ENCODE results near the gene C19orf25.
A peak's percentile ranks its signal among the peaks of the same experiment; 100 is the strongest.
"Not testable (repeated sequence)": the region's sequence is repeated elsewhere in the genome, so short reads cannot be mapped to it uniquely, and the experiment has no call there.

The C19orf25 gene

DNA sequence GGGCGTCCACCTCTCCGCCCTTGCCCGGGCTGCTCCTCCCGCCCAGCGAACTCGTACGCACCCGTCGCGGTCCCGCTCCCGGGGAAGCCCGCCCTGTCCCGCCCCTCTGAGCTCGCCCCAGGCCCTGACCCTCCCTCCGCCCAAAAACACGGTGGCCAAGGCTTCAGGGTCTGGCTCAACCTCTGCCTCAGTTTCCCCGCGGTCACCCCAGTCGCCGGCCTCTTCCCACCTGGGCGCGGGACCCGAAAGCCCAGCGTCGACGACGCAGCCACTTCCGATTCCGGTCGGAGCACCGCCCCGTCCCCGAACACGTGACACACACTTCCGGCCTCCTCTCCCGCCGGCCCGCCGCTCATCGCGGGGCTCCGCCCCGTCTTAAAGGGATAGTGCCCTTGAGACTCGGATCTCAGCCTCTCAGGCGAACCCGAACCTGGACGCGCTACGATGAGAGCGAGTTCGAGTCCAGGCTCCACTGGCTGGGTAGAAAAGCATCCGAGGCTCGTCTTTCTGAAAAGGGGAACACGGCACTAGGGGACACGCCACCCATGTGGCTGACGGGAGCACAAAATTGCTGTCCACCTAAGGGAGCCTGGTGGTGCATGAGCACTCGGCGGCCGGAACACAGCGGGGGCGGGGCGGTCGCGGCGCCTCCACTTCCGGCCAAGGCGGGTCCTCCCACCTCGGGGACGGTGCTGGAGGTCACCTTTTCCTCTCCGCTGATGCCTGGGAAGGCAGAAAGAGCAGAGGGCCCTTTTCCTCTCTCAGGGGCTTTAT, at the start of gene C19orf25:
Gene C19orf25, minus strand, starts transcription at position 282 of the 774 bp plus-strand sequence. CDS start 312 bp downstream, outside the sequence.
- DNase-seq (ENCODE audit: low read depth in 3 of 3): peak; percentile 84 to 94 (median 89)

- no peak for DNase-seq (ENCODE audit: low read depth in 3 of 3)
These were observed 48.8 kb upstream of the C19orf25 start for GRCh38 chr19:1527650-1528309.

GRCh38 chr19:1526979-1527649, 48.1 kb upstream of the C19orf25 start:
- no peak for DNase-seq (ENCODE audit: low read depth in 3 of 3)

DNA sequence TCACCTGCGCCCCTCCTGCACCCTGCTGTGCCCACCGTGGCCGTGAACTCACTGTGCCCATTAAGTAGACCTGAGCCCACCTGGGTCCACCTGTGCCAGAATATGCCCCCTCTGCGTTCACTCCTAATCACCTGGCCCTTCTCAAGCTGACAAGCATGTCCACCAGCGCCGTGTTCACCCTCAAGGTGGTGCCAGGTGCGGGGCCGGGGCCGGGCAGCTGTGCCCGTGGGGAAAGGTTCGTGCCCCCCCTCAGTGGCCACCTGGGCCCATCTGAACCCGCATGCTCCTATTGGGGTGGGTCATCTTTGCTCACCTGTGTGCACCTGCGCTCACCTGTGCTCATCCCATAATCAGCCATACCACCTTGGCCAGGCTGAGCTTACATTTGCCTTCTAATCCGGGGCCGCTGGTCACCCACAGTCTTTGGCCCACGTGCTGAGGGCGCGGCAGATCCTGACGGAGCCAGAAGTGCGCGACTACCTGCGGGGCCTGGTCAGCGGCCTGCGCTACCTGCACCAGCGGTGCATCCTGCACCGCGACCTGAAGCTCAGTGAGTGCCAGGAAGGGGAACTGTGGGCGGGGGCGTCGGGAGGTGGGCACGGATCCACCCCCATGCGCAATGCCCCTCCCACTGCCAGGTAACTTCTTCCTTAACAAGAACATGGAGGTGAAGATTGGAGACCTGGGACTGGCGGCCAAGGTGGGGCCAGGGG, 47.2 kb upstream of the C19orf25 start:
- no peak for DNase-seq (ENCODE audit: low read depth in 3 of 3)

DNA sequence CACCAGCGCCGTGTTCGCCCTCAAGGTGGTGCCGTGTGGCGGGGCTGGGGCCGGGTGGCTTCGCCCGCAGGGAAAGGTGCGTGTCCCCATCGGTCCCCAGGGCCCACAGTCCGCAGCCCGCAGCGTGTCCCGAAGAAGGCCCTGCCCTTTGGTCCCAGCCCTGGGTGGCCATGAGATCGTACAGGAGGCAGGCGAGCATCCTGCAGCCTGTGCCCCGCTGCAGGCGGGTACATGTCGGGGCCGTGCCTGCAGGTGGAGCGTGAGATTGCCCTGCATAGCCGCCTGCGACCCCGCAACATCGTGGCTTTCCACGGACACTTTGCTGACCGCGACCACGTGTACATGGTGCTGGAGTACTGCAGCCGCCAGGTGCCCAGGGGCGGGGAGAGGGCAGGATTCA, 46.3 kb upstream of the C19orf25 start:
- no peak for DNase-seq (ENCODE audit: low read depth in 3 of 3)

DNA sequence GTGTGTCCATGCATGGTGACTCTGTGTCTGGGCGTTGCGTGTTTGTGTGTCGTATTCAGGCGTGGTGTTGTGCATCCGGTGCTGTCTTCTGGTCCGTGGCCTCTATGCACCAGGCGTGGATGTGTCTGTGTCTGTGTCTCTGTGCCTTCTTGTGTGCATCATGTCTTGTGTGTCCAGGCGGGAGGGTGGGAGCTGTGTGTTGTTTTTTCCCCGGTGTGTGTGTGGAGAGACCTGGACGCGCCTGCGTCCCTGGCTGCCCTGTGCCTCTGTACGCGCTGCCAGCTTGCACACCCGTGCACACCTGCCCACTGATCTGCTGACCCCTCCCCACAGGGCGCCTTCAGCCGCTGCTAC, 45.9 kb upstream of the C19orf25 start:
- DNase-seq (ENCODE audit: low read depth in 3 of 3): no peak

DNA sequence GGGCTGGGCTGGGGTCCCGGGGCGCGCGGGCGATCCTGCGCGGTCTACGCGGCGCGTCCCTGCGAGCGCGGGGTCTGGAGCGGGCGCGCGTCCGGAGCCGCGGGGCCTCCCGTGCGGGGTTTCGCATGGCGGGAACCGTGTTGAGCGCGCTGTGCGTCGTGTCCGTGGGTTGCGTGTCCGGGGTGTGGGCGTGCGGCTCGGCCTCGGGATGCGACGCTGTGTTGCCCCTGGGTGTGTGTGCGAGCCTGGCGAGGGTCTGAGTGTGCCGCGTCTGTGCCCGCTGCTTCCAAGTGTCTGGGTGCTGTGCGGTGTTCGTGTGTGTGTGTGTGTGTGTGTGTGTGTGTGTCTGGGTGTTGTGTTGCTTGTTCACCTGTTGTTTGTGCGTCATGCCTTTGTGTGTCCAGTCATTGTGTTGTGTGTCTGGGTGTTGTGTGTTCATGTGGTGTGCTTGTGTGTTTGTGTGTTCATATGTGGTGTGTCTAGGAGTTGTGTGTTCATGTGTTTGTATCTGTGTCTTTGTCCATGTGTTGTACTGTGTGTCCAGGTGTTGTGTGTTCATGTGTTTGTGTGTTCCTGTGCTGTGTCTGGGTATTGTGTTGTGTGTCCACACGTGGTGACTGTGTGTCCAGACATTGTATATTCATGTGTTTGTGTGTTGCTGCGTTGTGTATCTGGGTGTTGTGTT, 45.4 kb upstream of the C19orf25 start:
- no peak for DNase-seq (ENCODE audit: low read depth in 3 of 3)

- DNase-seq (ENCODE audit: low read depth in 3 of 3): no peak
These were observed 44.6 kb upstream of the C19orf25 start, which contains the start of gene PLK5 for GRCh38 chr19:1523412-1524286. Gene PLK5 (plus strand): TSS chr19:1524077. CDS start chr19:1526997, 2,920 bp downstream.

GRCh38 chr19:1522838-1523237, 43.8 kb upstream of the C19orf25 start:
- no peak for DNase-seq (ENCODE audit: low read depth in 3 of 3)

DNA sequence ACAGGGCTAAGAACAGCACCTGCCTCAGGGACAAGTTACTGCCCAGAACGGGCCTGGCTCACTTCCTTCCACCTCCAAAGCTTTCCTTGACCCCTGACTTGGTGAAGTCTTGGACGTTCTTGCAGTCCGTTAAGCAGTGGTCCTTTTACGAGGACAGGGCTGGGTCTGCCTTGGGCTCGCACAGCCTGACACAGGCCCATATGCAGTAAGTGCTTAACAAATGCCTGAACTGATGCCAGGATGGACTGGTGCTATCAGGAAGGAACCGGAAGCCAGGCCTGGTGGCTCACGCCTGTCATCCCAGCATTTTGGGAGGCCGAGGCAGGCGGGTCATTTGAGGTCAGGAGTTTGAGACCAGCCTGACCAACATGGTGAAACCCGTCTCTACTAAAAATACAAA, 43.0 kb upstream of the C19orf25 start:
- DNase-seq (ENCODE audit: low read depth in 3 of 3): no peak

DNA sequence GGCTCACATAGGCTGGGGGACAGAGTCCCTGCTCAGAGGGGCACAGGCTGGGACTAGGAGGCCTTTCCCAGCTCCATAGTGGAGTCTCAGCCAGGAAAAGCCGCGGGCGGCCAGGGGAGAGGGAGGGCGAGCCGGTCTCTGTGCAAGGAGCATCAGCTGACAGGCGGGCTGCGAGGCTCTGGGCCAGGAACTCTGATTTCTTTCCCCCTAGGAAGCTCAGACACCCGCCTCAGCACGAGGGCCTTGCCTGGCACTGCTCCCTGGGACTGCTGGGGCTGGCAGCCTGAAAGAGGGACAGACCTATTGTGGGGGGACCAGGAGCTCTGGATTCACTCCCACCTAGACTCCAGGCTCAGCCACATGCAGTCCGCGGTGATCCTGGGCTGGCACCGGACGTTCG, 42.6 kb upstream of the C19orf25 start:
- DNase-seq (ENCODE audit: low read depth in 3 of 3): no peak

DNA sequence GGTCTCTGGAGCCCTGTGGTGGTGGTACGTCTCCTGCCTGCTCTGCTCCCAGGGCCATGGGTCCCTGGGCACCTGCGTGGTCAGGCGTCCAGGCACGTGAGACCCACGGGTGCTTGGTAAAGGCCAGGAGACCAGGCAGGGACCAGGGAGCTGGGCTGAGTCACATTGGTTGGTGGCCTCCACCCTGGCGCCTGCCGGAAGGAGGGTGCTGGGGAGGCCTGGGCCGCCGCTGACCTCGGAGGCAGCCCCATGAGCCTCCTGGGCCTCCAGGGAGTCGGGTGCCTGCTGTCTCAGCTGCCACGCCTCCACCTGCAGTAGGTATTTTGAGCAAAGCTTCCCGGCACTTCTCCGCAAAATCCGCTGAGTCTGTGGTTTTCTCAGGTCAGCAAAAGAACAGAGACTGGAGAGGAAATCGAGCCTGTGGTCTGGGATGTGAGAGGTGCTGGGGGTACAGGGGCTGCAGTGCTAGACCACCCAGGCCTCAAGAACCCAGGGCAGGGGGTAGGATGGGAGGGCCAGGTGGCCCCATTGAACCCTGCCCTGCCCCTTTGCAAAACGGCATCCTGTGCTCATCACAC, 41.3 kb upstream of the C19orf25 start:
- DNase-seq (ENCODE audit: low read depth in 3 of 3): no peak

DNA sequence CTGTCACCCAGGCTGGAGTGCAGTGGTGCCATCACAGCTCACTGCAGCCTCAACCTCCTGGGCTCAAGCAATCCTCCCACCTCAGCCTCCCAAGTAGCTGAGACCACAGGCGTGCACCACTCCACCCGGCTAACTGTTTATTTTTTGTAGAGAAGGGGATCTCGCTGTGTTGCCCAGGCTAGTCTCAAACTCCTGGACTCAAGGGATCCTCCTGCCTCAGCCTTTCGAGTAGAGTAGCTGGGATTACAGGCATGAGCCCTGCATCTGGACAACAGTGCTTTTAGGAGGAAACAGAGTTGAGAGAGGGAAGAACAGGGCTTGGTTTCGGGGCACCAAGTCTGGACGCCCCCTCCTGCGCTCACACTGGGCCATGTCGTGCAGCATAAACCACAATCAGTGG, 40.8 kb upstream of the C19orf25 start:
- DNase-seq (ENCODE audit: low read depth in 3 of 3): not testable (repeated sequence)

- no peak for DNase-seq (ENCODE audit: low read depth in 3 of 3)
These were observed 39.5 kb upstream of the C19orf25 start for GRCh38 chr19:1518471-1518870.

- no peak for DNase-seq (ENCODE audit: low read depth in 3 of 3)
These were observed 37.4 kb upstream of the C19orf25 start for GRCh38 chr19:1516395-1516753.

- no peak for DNase-seq (ENCODE audit: low read depth in 3 of 3)
These were observed 36.1 kb upstream of the C19orf25 start for GRCh38 chr19:1514986-1515721.

DNA sequence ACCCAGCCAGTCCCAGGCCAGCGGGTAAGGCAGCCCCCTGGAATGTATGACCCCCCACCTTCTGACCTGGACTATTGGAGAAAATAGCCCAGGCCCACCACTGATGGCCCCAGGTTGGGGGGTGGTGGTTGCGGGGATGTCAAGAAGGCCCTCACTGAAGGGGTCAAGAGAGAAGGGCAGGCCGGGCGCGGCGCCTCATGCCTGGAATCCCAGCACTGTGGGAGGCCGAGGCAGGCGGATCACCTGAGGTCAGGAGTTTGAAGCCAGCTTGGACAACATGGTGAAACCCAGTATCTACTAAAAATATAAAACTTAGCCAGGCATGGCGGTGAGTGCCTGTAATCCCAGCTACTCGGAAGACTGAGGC, 35.3 kb upstream of the C19orf25 start:
- no peak for DNase-seq (ENCODE audit: low read depth in 3 of 3)

- DNase-seq (ENCODE audit: low read depth in 3 of 3): peak; percentile 54 to 78 (median 55)
These were observed 34.7 kb upstream of the C19orf25 start for GRCh38 chr19:1513499-1514294.
